SU-DHL-6 (cell line): ENCODE measurements around the gene EN1.

Source experiments
- H2AFZ ChIP-seq: fragments of 200-600 bp; sonication (generic); 2 replicates; pipeline ENCODE4 v1.6.1; 2014; ENCODE audit warnings: low read depth, mild to moderate bottlenecking, moderate library complexity, mixed read lengths, antibody characterized with exemption, low read length; ENCODE audit not compliant: severe bottlenecking
- H3F3A ChIP-seq: fragments of 200-600 bp; shearing (Covaris generic); 2 replicates; pipeline ENCODE4 v1.6.0; 2016; ENCODE audit warnings: antibody characterized with exemption, mild to moderate bottlenecking; ENCODE audit not compliant: insufficient read depth
- H3K27ac ChIP-seq: fragments of 200-600 bp; sonication (generic); 2 replicates; pipeline ENCODE4 v1.5.1; 2016; ENCODE audit warnings: low read depth, mild to moderate bottlenecking, low read length, moderate library complexity, mixed read lengths
- H3K27me3 ChIP-seq: fragments of 200-600 bp; sonication (generic), shearing (Covaris generic); 2 replicates; pipeline ENCODE4 v1.6.0; 2014; ENCODE audit warnings: mild to moderate bottlenecking, low read length
- H3K36me3 ChIP-seq: fragments of 200-600 bp; sonication (generic); 2 replicates; pipeline ENCODE4 v1.6.1; 2014; ENCODE audit warnings: mild to moderate bottlenecking, low read length, mixed read lengths
- H3K4me2 ChIP-seq: fragments of 300-600, 200-600 bp; shearing (Covaris generic), sonication (generic); 2 replicates; pipeline ENCODE4 v1.6.0; 2014; ENCODE audit warnings: low read length, low read depth, mild to moderate bottlenecking; ENCODE audit not compliant: poor library complexity, severe bottlenecking
- H3K4me3 ChIP-seq: fragments of 200-600 bp; sonication (generic); 2 replicates; pipeline ENCODE4 v1.5.1; 2014; ENCODE audit warnings: antibody characterized with exemption, low read length, mild to moderate bottlenecking, mixed read lengths; ENCODE audit not compliant: insufficient read depth, poor library complexity, severe bottlenecking
- H3K79me2 ChIP-seq: fragments of 200-600 bp; sonication (generic); 2 replicates; pipeline ENCODE4 v1.6.1; 2014; ENCODE audit warnings: mild to moderate bottlenecking, low read length, moderate library complexity; ENCODE audit not compliant: insufficient read depth
- H3K9ac ChIP-seq: fragments of 200-600 bp; sonication (generic); 2 replicates; pipeline ENCODE4 v1.7.0; 2014; ENCODE audit warnings: mild to moderate bottlenecking, low read length
- H3K9me2 ChIP-seq: fragments of 200-600 bp; sonication (generic); replicated peaks from 2 replicates; pipeline ENCODE4 v1.6.1; 2014; ENCODE audit warnings: low read length; ENCODE audit not compliant: insufficient read depth
- H3K9me3 ChIP-seq: fragments of 200-600 bp; sonication (generic); 2 replicates; pipeline ENCODE4 v1.6.1; 2014; ENCODE audit warnings: low read length, mixed read lengths; ENCODE audit not compliant: insufficient read depth
- H4K20me1 ChIP-seq: fragments of 200-600 bp; sonication (generic); 2 replicates; pipeline ENCODE4 v1.6.1; 2014; ENCODE audit warnings: low read depth, mild to moderate bottlenecking, antibody characterized with exemption, low read length, moderate library complexity, mixed read lengths
- CTCF ChIP-seq: fragments of 200-600 bp; sonication (generic); IDR thresholded peaks from one replicate; pipeline ENCODE4 v1.5.1; 2017; ENCODE audit warnings: antibody characterized with exemption, mild to moderate bottlenecking, low read length, moderate library complexity; ENCODE audit not compliant: insufficient read depth, poor library complexity, severe bottlenecking
- EZH2phosphoT487 ChIP-seq: fragments of 200-600 bp; sonication (generic), shearing (Covaris generic); conservative IDR thresholded peaks from 2 replicates; pipeline ENCODE4 v1.6.1; 2018; ENCODE audit warnings: mild to moderate bottlenecking, antibody characterized with exemption, low read length, moderate library complexity, mixed read lengths

EN1 gene

GRCh38 chr2:118835746-118836410 lies 11.6 kb downstream of the EN1 start:
- H3F3A ChIP-seq = no peaks in the 10 kb centered on the region
- no peaks in the 10 kb centered on the region for H3K36me3 ChIP-seq
- no peaks in the 10 kb centered on the region for H3K79me2 ChIP-seq
- H2AFZ ChIP-seq = no peak overlapping the region
- no peaks in the 10 kb centered on the region for H3K9me2 ChIP-seq
- no peaks in the 10 kb centered on the region for H3K27me3 ChIP-seq
- TF ChIP-seq CTCF = no peak
- TF ChIP-seq EZH2phosphoT487 = no peak
- H3K9ac ChIP-seq = no peak overlapping the region
- H3K4me2 ChIP-seq = no peak overlapping the region
- no peaks in the 10 kb centered on the region for H4K20me1 ChIP-seq
- no peak overlapping the region for H3K27ac ChIP-seq
- no peak overlapping the region for H3K4me3 ChIP-seq
- H3K9me3 ChIP-seq = no peaks in the 10 kb centered on the region

- Histone ChIP-seq H3K9me2 (no peaks in the 10 kb centered on the region), H3K27ac (no peak overlapping the region), H3K4me2 (no peak overlapping the region), H3F3A (no peaks in the 10 kb centered on the region), H3K4me3 (no peak overlapping the region), H4K20me1 (no peaks in the 10 kb centered on the region), H3K36me3 (no peaks in the 10 kb centered on the region), H2AFZ (no peak overlapping the region), H3K27me3 (no peaks in the 10 kb centered on the region), H3K9ac (no peak overlapping the region), H3K79me2 (no peaks in the 10 kb centered on the region), H3K9me3 (no peaks in the 10 kb centered on the region)
- no peak for TF ChIP-seq EZH2phosphoT487
- no peak for TF ChIP-seq CTCF
Measured at GRCh38 chr2:118834901-118835745, 12.3 kb downstream of the EN1 start.

- no peaks in the 10 kb centered on the region for H3F3A ChIP-seq
- no peak overlapping the region for H3K4me2 ChIP-seq
- H3K4me3 ChIP-seq = no peak overlapping the region
- TF ChIP-seq EZH2phosphoT487 (no peak), CTCF (no peak)
- H3K9me2 ChIP-seq = no peaks in the 10 kb centered on the region
- no peak overlapping the region for H2AFZ ChIP-seq
- no peaks in the 10 kb centered on the region for H3K79me2 ChIP-seq
- H3K9ac ChIP-seq = no peak overlapping the region
- H3K27ac ChIP-seq = no peak overlapping the region
- no peaks in the 10 kb centered on the region for H3K36me3 ChIP-seq
- no peaks in the 10 kb centered on the region for H3K27me3 ChIP-seq
- no peaks in the 10 kb centered on the region for H4K20me1 ChIP-seq
- no peaks in the 10 kb centered on the region for H3K9me3 ChIP-seq
Measured at GRCh38 chr2:118834440-118834810, 13.0 kb downstream of the EN1 start.
